Heart right ventricle (tissue), 16 donors: ENCODE measurements around the gene TMEM52. TPM values are rescaled to one million over a fixed set of nuclear protein-coding genes. Genes with fewer than 3 reads are reported as not detected.

Experiments
- ATAC-seq, 8 donors: fragments of 200-7000 bp; cut with Tn5 transposase; one replicate each; pipeline ENCODE4 v1.9.1; 2020; ENCODE audit warnings: mild to moderate bottlenecking in 8 of 8, moderate library complexity in 8 of 8, moderate number of reproducible peaks in 1 of 8
- DNase-seq, 2 donors: peaks; one replicate each; pipeline ENCODE4 v3.0.0-alpha.2; 2020
- H3K27ac ChIP-seq, 10 donors: fragments of 200-600 bp; sonication (generic) in 2 of 10; one replicate each; pipeline versions ENCODE4 v1.5.0 to v1.8.0; 2020 to 2022; ENCODE audit warnings: mild to moderate bottlenecking in 3 of 10
- H3K27me3 ChIP-seq, 7 donors: fragments of 200-600 bp; one replicate each; pipeline ENCODE4 v1.8.0; 2021 to 2022; ENCODE audit warnings: mild to moderate bottlenecking in 2 of 7
- H3K36me3 ChIP-seq, 9 donors: fragments of 200-600 bp; sonication (generic) in 1 of 9; one replicate each; pipeline versions ENCODE4 v1.5.0 to v1.8.0; 2020 to 2022; ENCODE audit warnings: mild to moderate bottlenecking in 2 of 9
- H3K4me1 ChIP-seq, 9 donors: fragments of 200-600 bp; sonication (generic) in 1 of 9; one replicate each; pipeline versions ENCODE4 v1.5.0 to v1.8.0; 2020 to 2022; ENCODE audit warnings: mild to moderate bottlenecking in 4 of 9
- H3K4me3 ChIP-seq, 10 donors: fragments of 200-600 bp; sonication (generic) in 2 of 10; one replicate each; pipeline versions ENCODE4 v1.5.0 to v1.8.0; 2020 to 2022; ENCODE audit warnings: mild to moderate bottlenecking in 7 of 10, moderate library complexity in 2 of 10
- H3K9me3 ChIP-seq, 11 donors: fragments of 200-600 bp in 10 of 11; sonication (generic) in 2 of 11; one replicate each; pipeline versions ENCODE4 v1.5.0 to v1.8.0; 2013 to 2022; ENCODE audit warnings: mild to moderate bottlenecking in 2 of 11, control low read depth in 1 of 11, moderate library complexity in 1 of 11
- CTCF ChIP-seq, 9 donors: fragments of 200-600 bp; sonication (generic) in 2 of 9; IDR thresholded peaks; one replicate each; pipeline versions ENCODE4 v1.5.0 to v1.8.0; 2021 to 2022; ENCODE audit warnings: antibody characterized with exemption in 9 of 9, mild to moderate bottlenecking in 5 of 9, moderate library complexity in 1 of 9
- WGBS, 2 donors: extraction: QIAGEN DNeasy Blood & Tissue Kit; methylation state at CpG; one replicate each; pipeline ENCODE4 v1.1.7; 2013; ENCODE audit warnings: inconsistent platforms in 1 of 2; 5-methylcytosine and 5-hydroxymethylcytosine counted together
- intact Hi-C, 10 donors: fragments of 100-400 bp; cut with DNase I; formaldehyde crosslinking; loops; one replicate each; pipeline versions ENCODE4 v1.11.1 to v1.14.2; 2022
- polyA plus RNA-seq, 2 donors: library from polyadenylated mRNA; stranded (reverse); fragments of 200-250 nt; gene quantifications; one replicate each; pipeline ENCODE4 v1.2.3, GENCODE V29; 2013
- total RNA-seq, 10 donors: library from RNA; stranded (reverse); fragmentation: NEBNext Ultra II Directional in 3 of 10; extraction: Animal tissue kit (Norgen Biotek cat#: 25700) in 3 of 10; gene quantifications; one replicate each; pipeline versions ENCODE4 v1.2.1 to v1.2.4, GENCODE V29; 2021 to 2023
- donor health status: Arrhythmogenic right ventricular cardiomyopathy.
- donor health status: ischemic (EF 13 %, LVEDD 7.1; RV severe dilation, severe dysfunction).
- donor health status: healthy with polysubstance abuse.
- donor health status: DM: no; HTN: yes; CAD: no.
- donor health status: DM: no; HTN: no; CAD: no.
- donor health status: ischemic (EF 25% LVEDD 6.9; RV normal size, moderate dysfunction).
- donor health status: ischemic (EF 25% LVEDD 5.7; RV mildly dilated, moderate dysfunction).
- donor health status: healthy.
- donor health status: DM: yes; HTN: yes; CAD: no.
- donor health status: Ischemic cardiomyopathy.
- donor health status: ischemic (EF 35%, LVEDD 5.7; RV mildly dilated, moderate dysfunction).
- donor health status: nonischemic (EF 11% LVEDD 7.7; RV severe dilation, severe dysfunction).
- donor health status: DM: yes; HTN: yes; CAD: no.
- donor health status: PGD.
- donor health status: ischemic (EF 29% LVEDD 5.4; RV normal size, mild dysfunction).
- donor health status: nonischemic (EF 23%, LVEDD 6.1; RV moderate dilation, normal function).

The TMEM52 gene
- total and polyA plus RNA-seq, 12 donors = 0.58 to 11.5 (median 1.9) TPM; not detected in 2

- intact Hi-C loops = no loop called here
- no peak for TF ChIP-seq CTCF (IDR thresholded peaks at IDR 0.05)
- Histone ChIP-seq H3K27me3 (no peaks in the 10 kb centered on the region), H3K4me1 (peaks cover 7 to 31% (median 20%) of the 10 kb centered on the region in 9 donors), H3K36me3 (no peaks in the 10 kb centered on the region), H3K4me3 (no peak overlapping the region), H3K27ac (no peak overlapping the region), H3K9me3 (no peaks in the 10 kb centered on the region)
- no peak for ATAC-seq
- no peak for DNase-seq
- WGBS, 2 donors = 67 to 71% methylated on average over 29 of the region's 29 CpGs
Measured at GRCh38 chr1:1922956-1923833, 4.1 kb upstream of the TMEM52 start.

- Histone ChIP-seq H3K4me1 (peaks cover 10 to 29% (median 18%) of the 10 kb centered on the region in 9 donors), H3K4me3 (no peak overlapping the region), H3K9me3 (no peaks in the 10 kb centered on the region), H3K36me3 (no peaks in the 10 kb centered on the region), H3K27ac (no peak overlapping the region), H3K27me3 (no peaks in the 10 kb centered on the region)
- no peak for TF ChIP-seq CTCF (IDR thresholded peaks at IDR 0.05)
- intact Hi-C loops = no loop called here
- DNase-seq (no peak), ATAC-seq (no peak)
- WGBS, 2 donors = 83 to 85% methylated on average over 6 of the region's 6 CpGs
Measured at GRCh38 chr1:1922702-1922955, 3.5 kb upstream of the TMEM52 start.

- Histone ChIP-seq H3K4me1 (peaks cover 10 to 23% (median 13%) of the 10 kb centered on the region in 9 donors), H3K27me3 (no peaks in the 10 kb centered on the region), H3K9me3 (no peaks in the 10 kb centered on the region), H3K27ac (no peak overlapping the region), H3K36me3 (no peaks in the 10 kb centered on the region), H3K4me3 (no peak overlapping the region)
- no peak for DNase-seq
- WGBS, 2 donors = 81 to 90% methylated on average over 16 of the region's 16 CpGs
- TF ChIP-seq CTCF (IDR thresholded peaks at IDR 0.05) = no peak
- intact Hi-C loops = no loop called here
- no peak for ATAC-seq
Measured at GRCh38 chr1:1921901-1922701, 3.0 kb upstream of the TMEM52 start.

- Histone ChIP-seq H3K27ac (no peak overlapping the region), H3K27me3 (no peaks in the 10 kb centered on the region), H3K36me3 (no peaks in the 10 kb centered on the region), H3K9me3 (no peaks in the 10 kb centered on the region), H3K4me3 (no peak overlapping the region), H3K4me1 (peaks cover 10 to 19% (median 13%) of the 10 kb centered on the region in 9 donors)
- no peak for TF ChIP-seq CTCF (IDR thresholded peaks at IDR 0.05)
- no peak for DNase-seq
- ATAC-seq = no peak
- WGBS, 2 donors = 87 to 89% methylated on average over 6 of the region's 6 CpGs
- intact Hi-C loops = no loop called here
Measured at GRCh38 chr1:1921459-1921862, 2.4 kb upstream of the TMEM52 start.
